Ectodermal cell (in vitro differentiated cells): ENCODE data around the gene BRSK2. TPM values are rescaled to one million over a fixed set of nuclear protein-coding genes. Genes with fewer than 3 reads are reported as not detected.
"Not testable (repeated sequence)": the region's sequence is repeated elsewhere in the genome, so short reads cannot be mapped to it uniquely, and the experiment has no call there.

Experiments
- H3K27ac ChIP-seq: 2 replicates; pipeline ENCODE4 v1.7.0; 2013; ENCODE audit warnings: mild to moderate bottlenecking, low read depth, low read length; ENCODE audit not compliant: insufficient read depth, poor library complexity, severe bottlenecking
- H3K27me3 ChIP-seq: 2 replicates; pipeline ENCODE4 v1.7.0; 2013; ENCODE audit warnings: mild to moderate bottlenecking, low read length; ENCODE audit not compliant: insufficient read depth, control insufficient read depth, poor library complexity, severe bottlenecking
- H3K36me3 ChIP-seq: one replicate; pipeline ENCODE4 v1.7.0; 2013; ENCODE audit warnings: low read length; ENCODE audit not compliant: control insufficient read depth, insufficient read depth
- H3K4me1 ChIP-seq: one replicate; pipeline ENCODE4 v1.7.0; 2013; ENCODE audit warnings: low read length; ENCODE audit not compliant: control insufficient read depth, insufficient read depth
- H3K4me3 ChIP-seq: 2 replicates; pipeline ENCODE4 v1.7.0; 2013; ENCODE audit warnings: low read depth, low read length, control low read depth; ENCODE audit not compliant: insufficient read depth
- H3K9me3 ChIP-seq: 2 replicates; pipeline ENCODE4 v1.7.0; 2013; ENCODE audit warnings: mild to moderate bottlenecking, low read length, moderate library complexity; ENCODE audit not compliant: control insufficient read depth
- WGBS, 2 experiments: methylation state at CpG; one replicate each; pipeline ENCODE4 v1.1.7; 2013; ENCODE audit warnings: missing lambda C conversion rate in 2 of 2; 5-methylcytosine and 5-hydroxymethylcytosine counted together
- polyA plus RNA-seq, 4 experiments: library from polyadenylated mRNA; stranded (reverse); fragments of 50-300 nt; gene quantifications; one replicate each; pipeline ENCODE4 v1.2.3, GENCODE V29; 2013

Gene BRSK2
- 24.6 TPM for polyA plus RNA-seq (2013, experiment 1 of 4)
- 22.6 TPM for polyA plus RNA-seq (2013, experiment 2 of 4)
- polyA plus RNA-seq (2013, experiment 3 of 4), result 15.6 TPM
- polyA plus RNA-seq (2013, experiment 4 of 4), result 17.0 TPM

GRCh38 chr11:1389932-1390568 lies at the start of gene BRSK2:
Gene BRSK2 (plus strand): TSS chr11:1389934. CDS start chr11:1390285, 351 bp downstream.
- 0 to 1% methylated on average over 119 of the region's 119 CpGs for WGBS, 2 experiments
- Histone ChIP-seq H3K27ac (no peak within 1 kb of the TSS), H3K36me3 (no peaks in the 10 kb centered on the region)

GRCh38 chr11:1340111-1340510 lies 49.6 kb upstream of the BRSK2 start:
- no peak overlapping the region for H3K27ac ChIP-seq
- no peaks in the 10 kb centered on the region for H3K9me3 ChIP-seq
- no peaks in the 10 kb centered on the region for H3K36me3 ChIP-seq
- H3K4me3 ChIP-seq, result no peak overlapping the region
- H3K27me3 ChIP-seq, result peaks cover 45% of the 10 kb centered on the region
- H3K4me1 ChIP-seq, result peaks cover 7% of the 10 kb centered on the region
- 82 to 84% methylated on average over 12 of the region's 12 CpGs for WGBS, 2 experiments

More at GRCh38 chr11:1389932-1390568, at the start of gene BRSK2:
- peaks cover 13% of the 10 kb centered on the region for H3K4me1 ChIP-seq
- peak within 1 kb of the TSS; percentile 51 for H3K4me3 ChIP-seq
- H3K27me3 ChIP-seq, result peaks cover 29% of the 10 kb centered on the region
- no peaks in the 10 kb centered on the region for H3K9me3 ChIP-seq

GRCh38 chr11:1341226-1341625 lies 48.5 kb upstream of the BRSK2 start:
- H3K27me3 ChIP-seq, result peaks cover 34% of the 10 kb centered on the region
- 83 to 84% methylated on average over 10 of the region's 10 CpGs for WGBS, 2 experiments
- H3K4me1 ChIP-seq, H3K9me3 ChIP-seq, H3K36me3 ChIP-seq, H3K27ac ChIP-seq, H3K4me3 ChIP-seq: not testable (repeated sequence)

- Histone ChIP-seq H3K36me3 (no peaks in the 10 kb centered on the region), H3K4me3 (no peak overlapping the region), H3K9me3 (no peaks in the 10 kb centered on the region), H3K4me1 (no peaks in the 10 kb centered on the region), H3K27me3 (peaks cover 28% of the 10 kb centered on the region), H3K27ac (no peak overlapping the region)
- 86 to 88% methylated on average over 16 to 17 of the region's 17 CpGs for WGBS, 2 experiments
These were observed 47.7 kb upstream of the BRSK2 start for GRCh38 chr11:1341928-1342524.

- no peak overlapping the region for H3K27ac ChIP-seq
- WGBS, 2 experiments, result 93% methylated on average over 10 of the region's 10 CpGs
These were observed 46.8 kb upstream of the BRSK2 start for GRCh38 chr11:1342946-1343345.

GRCh38 chr11:1343391-1344055 lies 46.2 kb upstream of the BRSK2 start:
- WGBS, 2 experiments, result 93 to 94% methylated on average over 25 of the region's 25 CpGs
- Histone ChIP-seq H3K36me3 (no peaks in the 10 kb centered on the region), H3K9me3 (no peaks in the 10 kb centered on the region), H3K4me1 (peaks cover 5% of the 10 kb centered on the region), H3K27me3 (peaks cover 13% of the 10 kb centered on the region), H3K4me3 (no peak overlapping the region), H3K27ac (no peak overlapping the region)

More at GRCh38 chr11:1342946-1343345, 46.8 kb upstream of the BRSK2 start:
- Histone ChIP-seq H3K4me1 (no peaks in the 10 kb centered on the region), H3K4me3 (no peak overlapping the region), H3K27me3 (peaks cover 19% of the 10 kb centered on the region), H3K9me3 (no peaks in the 10 kb centered on the region), H3K36me3 (no peaks in the 10 kb centered on the region)

- 91% methylated on average over 26 of the region's 26 CpGs for WGBS, 2 experiments
- peaks cover 7% of the 10 kb centered on the region for H3K27me3 ChIP-seq
- H3K4me3 ChIP-seq, result no peak overlapping the region
- H3K27ac ChIP-seq, result no peak overlapping the region
- H3K4me1 ChIP-seq, result peaks cover 11% of the 10 kb centered on the region
- no peaks in the 10 kb centered on the region for H3K36me3 ChIP-seq
- H3K9me3 ChIP-seq, result no peaks in the 10 kb centered on the region
These were observed 45.6 kb upstream of the BRSK2 start for GRCh38 chr11:1344056-1344635.

- Histone ChIP-seq H3K36me3 (no peaks in the 10 kb centered on the region), H3K9me3 (no peaks in the 10 kb centered on the region), H3K27me3 (no peaks in the 10 kb centered on the region), H3K4me1 (peaks cover 27% of the 10 kb centered on the region), H3K27ac (no peak overlapping the region), H3K4me3 (no peak overlapping the region)
- WGBS, 2 experiments, result 91 to 92% methylated on average over 28 of the region's 28 CpGs
These were observed 43.8 kb upstream of the BRSK2 start for GRCh38 chr11:1345737-1346513.

GRCh38 chr11:1346669-1347390 lies 42.9 kb upstream of the BRSK2 start:
- Histone ChIP-seq H3K4me3 (no peak overlapping the region), H3K9me3 (no peaks in the 10 kb centered on the region), H3K36me3 (no peaks in the 10 kb centered on the region), H3K27ac (no peak overlapping the region), H3K27me3 (no peaks in the 10 kb centered on the region), H3K4me1 (peaks cover 27% of the 10 kb centered on the region)
- WGBS, 2 experiments, result 92 to 93% methylated on average over 28 of the region's 28 CpGs
